ENCODE results near the gene ABI1.

The ABI1 gene

GRCh38 chr10:26777686-26778085, 83.1 kb downstream of the ABI1 start:
- no peak for TF ChIP-seq CTCF (IDR thresholded peaks at IDR 0.05; ENCODE audit: low read depth, low read length)
- no peak for DNase-seq (ENCODE audit: extremely low read depth, low read depth)

GRCh38 chr10:26776258-26776657, 84.5 kb downstream of the ABI1 start:
- no peak for TF ChIP-seq CTCF (IDR thresholded peaks at IDR 0.05; ENCODE audit: low read depth, low read length)
- no peak for DNase-seq (ENCODE audit: extremely low read depth, low read depth)

GRCh38 chr10:26773633-26774032, 87.1 kb downstream of the ABI1 start:
- TF ChIP-seq CTCF (IDR thresholded peaks at IDR 0.05; ENCODE audit: low read depth, low read length), result no peak
- no peak for DNase-seq (ENCODE audit: extremely low read depth, low read depth)

GRCh38 chr10:26770069-26770468, 90.7 kb downstream of the ABI1 start:
- DNase-seq (ENCODE audit: extremely low read depth, low read depth), result no peak
- no peak for TF ChIP-seq CTCF (IDR thresholded peaks at IDR 0.05; ENCODE audit: low read depth, low read length)

- TF ChIP-seq CTCF (IDR thresholded peaks at IDR 0.05; ENCODE audit: low read depth, low read length), result no peak
- no peak for DNase-seq (ENCODE audit: extremely low read depth, low read depth)
Observed at GRCh38 chr10:26765549-26765948, 95.2 kb downstream of the ABI1 start.

GRCh38 chr10:26759008-26759407, 101.8 kb downstream of the ABI1 start:
- no peak for DNase-seq (ENCODE audit: extremely low read depth, low read depth)
- TF ChIP-seq CTCF (IDR thresholded peaks at IDR 0.05; ENCODE audit: low read depth, low read length), result no peak

- no peak for DNase-seq (ENCODE audit: extremely low read depth, low read depth)
- no peak for TF ChIP-seq CTCF (IDR thresholded peaks at IDR 0.05; ENCODE audit: low read depth, low read length)
Observed at GRCh38 chr10:26755443-26755903, 105.3 kb downstream of the ABI1 start.

All from AG09319 (cell line).